B cell (primary cell): Measurements from ENCODE around the gene NCKIPSD. TPM values are rescaled to one million over a fixed set of nuclear protein-coding genes. Genes with fewer than 3 reads are reported as not detected.
A peak's percentile ranks its signal among the peaks of the same experiment; 100 is the strongest.

Experiments used
- ATAC-seq: fragments of 200-7000 bp; cut with Tn5 transposase; one replicate; pipeline ENCODE4 v1.10.0; 2021; ENCODE audit warnings: low read depth, mild to moderate bottlenecking, moderate number of reproducible peaks, moderate library complexity
- CTCF ChIA-PET: fragments of 350-600 bp; sonication (Branson Sonifier 250); formaldehyde crosslinking; loops from one replicate; lab custom pipeline; 2021; ENCODE audit warnings: antibody characterized with exemption, inconsistent platforms; lab: Charles Lee
- POLR2A ChIA-PET: fragments of 350-600 bp; sonication (Branson Sonifier 250); formaldehyde crosslinking; loops from one replicate; lab custom pipeline; 2021; ENCODE audit warnings: antibody characterized with exemption; lab: Charles Lee
- DNase-seq: peaks from one replicate; pipeline ENCODE4 v3.0.0; 2013
- H2AFZ ChIP-seq: 2 replicates; pipeline ENCODE4 v1.6.1; 2012; ENCODE audit warnings: mild to moderate bottlenecking, low read depth, low read length; ENCODE audit not compliant: insufficient read depth, poor library complexity, severe bottlenecking
- H3K27ac ChIP-seq, 2 donors: 1 replicate in 1 of 2; 2 replicates in 1 of 2; pipeline ENCODE4 v1.5.1; 2012 to 2013; ENCODE audit warnings: low read length in 2 of 2, mild to moderate bottlenecking in 2 of 2, moderate library complexity in 1 of 2
- H3K27me3 ChIP-seq, 4 experiments: fragments of 200-600 bp in 1 of 4; sonication (generic) in 1 of 4; replicated peaks in 1 of 4; 1 replicate in 2 of 4; 2 replicates in 2 of 4; pipeline versions ENCODE4 v1.6.1 to v1.7.0; 2013 to 2016; ENCODE audit warnings: low read length in 3 of 4, mild to moderate bottlenecking in 2 of 4, mixed read lengths in 1 of 4, moderate library complexity in 1 of 4; ENCODE audit not compliant: insufficient read depth in 4 of 4, control insufficient read depth in 3 of 4; ENCODE audit errors: control extremely low read depth in 1 of 4
- H3K36me3 ChIP-seq, 2 experiments: replicated peaks in 1 of 2; 1 replicate in 1 of 2; 2 replicates in 1 of 2; pipeline versions ENCODE4 v1.6.1 to v1.7.1; 2013; ENCODE audit warnings: low read length in 1 of 2; ENCODE audit not compliant: insufficient read depth in 2 of 2, control insufficient read depth in 1 of 2; ENCODE audit errors: control extremely low read depth in 1 of 2, extremely low read depth in 1 of 2
- H3K4me1 ChIP-seq, 2 donors: fragments of 200-600 bp in 1 of 2; sonication (generic) in 1 of 2; 1 replicate in 1 of 2; 2 replicates in 1 of 2; pipeline versions ENCODE4 v1.5.1 to v1.6.1; 2013 to 2017; ENCODE audit warnings: low read length in 2 of 2; ENCODE audit not compliant: control insufficient read depth in 2 of 2, insufficient read depth in 2 of 2
- H3K4me2 ChIP-seq: replicated peaks from 2 replicates; pipeline ENCODE3; 2012; ENCODE audit warnings: mild to moderate bottlenecking, low read depth, low read length; ENCODE audit not compliant: poor library complexity, severe bottlenecking
- H3K4me3 ChIP-seq, 5 experiments: fragments of 200-600 bp in 1 of 5; sonication (generic) in 1 of 5; 1 replicate in 3 of 5; 2 replicates in 2 of 5; pipeline versions ENCODE4 v1.5.1 to v1.7.0; 2011 to 2016; ENCODE audit warnings: low read length in 4 of 5, mild to moderate bottlenecking in 4 of 5, low read depth in 2 of 5, control low read depth in 1 of 5, moderate library complexity in 1 of 5; ENCODE audit not compliant: insufficient read depth in 1 of 5; ENCODE audit errors: control extremely low read depth in 1 of 5, extremely low read depth in 1 of 5
- H3K79me2 ChIP-seq: fragments of 200-600 bp; sonication (generic); one replicate; pipeline ENCODE4 v1.6.0; 2016; ENCODE audit warnings: low read length; ENCODE audit not compliant: control insufficient read depth, insufficient read depth
- H3K9ac ChIP-seq: fragments of 200-600 bp; sonication (generic); 2 replicates; pipeline ENCODE4 v1.6.1; 2017; ENCODE audit warnings: mild to moderate bottlenecking, low read length, moderate library complexity
- H3K9me3 ChIP-seq, 3 donors: one replicate each; pipeline versions ENCODE4 v1.6.1 to v1.7.1; 2013; ENCODE audit warnings: low read length in 2 of 3; ENCODE audit not compliant: control insufficient read depth in 2 of 3, insufficient read depth in 1 of 3; ENCODE audit errors: control extremely low read depth in 1 of 3
- H4K20me1 ChIP-seq: 2 replicates; pipeline ENCODE4 v1.6.0; 2012; ENCODE audit warnings: mild to moderate bottlenecking, low read length; ENCODE audit not compliant: insufficient read depth, control insufficient read depth, poor library complexity, severe bottlenecking
- H3K27ac Mint-ChIP-seq: one replicate; pipeline ENCODE4 v1.8.0; 2021; ENCODE audit warnings: mixed read lengths
- H3K27me3 Mint-ChIP-seq: one replicate; pipeline ENCODE4 v1.8.0; 2021; ENCODE audit warnings: mixed read lengths
- H3K4me1 Mint-ChIP-seq: one replicate; pipeline ENCODE4 v1.8.0; 2021; ENCODE audit warnings: mixed read lengths
- H3K4me3 Mint-ChIP-seq: one replicate; pipeline ENCODE4 v1.8.0; 2021; ENCODE audit warnings: mixed read lengths
- H3K9me3 Mint-ChIP-seq: one replicate; pipeline ENCODE4 v1.8.0; 2022; ENCODE audit warnings: mixed read lengths; ENCODE audit not compliant: insufficient read depth
- CTCF ChIP-seq: fragments of 200-600 bp; IDR thresholded peaks from one replicate; pipeline ENCODE4 v1.8.0; 2022; ENCODE audit warnings: antibody characterized with exemption, mild to moderate bottlenecking
- EZH2 ChIP-seq: IDR thresholded peaks from 2 replicates; pipeline ENCODE4 v1.6.1; 2012; ENCODE audit warnings: borderline replicate concordance, low read depth, mild to moderate bottlenecking, moderate library complexity, low read length; ENCODE audit not compliant: insufficient read depth, poor library complexity, severe bottlenecking
- WGBS: methylation state at CpG from one replicate; pipeline ENCODE4 v1.1.5; 2013; ENCODE audit warnings: missing lambda C conversion rate; ENCODE audit not compliant: insufficient coverage; 5-methylcytosine and 5-hydroxymethylcytosine counted together
- intact Hi-C: fragments of 100-400 bp; cut with micrococcal nuclease; formaldehyde crosslinking; loops from one replicate; pipeline ENCODE4 v1.10.0; 2022
- polyA plus RNA-seq: library from polyadenylated mRNA; depleted of rRNA; stranded (reverse); fragments of >200 nt; gene quantifications from 2 replicates; pipeline ENCODE4 v1.2.3, GENCODE V29; 2012
- total RNA-seq, 2 donors: library from RNA; stranded (reverse); fragments of 120-200 nt in 1 of 2; gene quantifications; 1 replicate in 1 of 2; 2 replicates in 1 of 2; pipeline versions ENCODE4 v1.2.3 to v1.2.4, GENCODE V29; 2013 to 2022

Gene NCKIPSD
- total and polyA plus RNA-seq, 2 donors (not counting 1 experiment from before 2014, with no cell fraction given), result 19.1 to 24.6 TPM

DNA sequence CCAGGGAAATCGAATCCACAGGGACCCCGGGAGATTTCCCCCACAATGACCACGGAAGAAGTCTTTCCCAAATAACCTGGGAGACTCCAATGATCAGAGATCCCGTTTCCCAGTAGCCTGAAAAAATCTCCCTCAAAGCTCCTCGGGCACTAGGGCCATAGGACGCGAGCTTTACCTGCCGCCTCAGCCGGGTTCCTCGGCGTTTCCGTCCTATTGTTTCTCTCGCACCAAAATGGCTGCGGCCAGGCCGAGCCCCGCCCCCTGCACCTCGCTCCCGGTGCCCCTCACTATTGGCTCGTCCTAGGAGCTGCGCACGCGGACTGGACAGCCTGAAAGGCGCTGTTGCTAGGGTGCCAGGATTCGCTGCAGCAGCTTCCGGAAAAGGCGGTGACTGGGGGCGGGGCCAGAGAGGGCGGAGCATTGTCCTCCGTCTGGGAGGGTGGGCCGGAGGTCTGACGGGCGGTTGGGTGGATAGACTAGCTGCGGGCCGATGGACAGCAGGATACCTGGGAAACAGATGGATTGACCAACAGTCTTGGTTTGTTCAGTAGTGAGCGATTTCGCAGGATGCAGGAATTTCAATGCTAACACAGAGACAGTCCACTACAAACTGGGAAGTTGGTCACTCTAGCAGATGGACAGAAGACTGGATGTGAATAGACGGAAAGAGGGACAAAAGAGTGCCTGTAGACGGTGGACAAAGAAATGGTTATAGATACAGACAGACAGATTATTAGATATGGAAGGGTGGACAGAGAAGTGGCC, 31.4 kb upstream of the NCKIPSD start, which contains the start of gene IP6K2:
TSS of gene IP6K2 (minus strand) at position 240 of the 765 bp plus-strand sequence. CDS start 21,930 bp downstream, outside the sequence.
- no peaks in the 10 kb centered on the region for H3K9me3 ChIP-seq
- H3K79me2 ChIP-seq, result peaks cover 49% of the 10 kb centered on the region
- TF ChIP-seq CTCF (no peak), EZH2 (no peak)
- under 1% methylated on average over 35 of the region's 38 CpGs for WGBS
- H3K27me3 Mint-ChIP-seq, result no peaks in the 10 kb centered on the region
- peak within 1 kb of the TSS; percentile 72 for H3K4me2 ChIP-seq
- ChIA-PET CTCF (interaction anchor here (0.7 to 3.2 kb wide), 6 partner anchors 9 to 235 kb away, joined by 3 to 13 read pairs (median 4); partner anchors contain the start of genes ARIH2 and NCKIPSD), POLR2A (interaction anchor here (0.5 to 1.1 kb wide), 4 partner anchors 20 to 312 kb away, joined by 3 to 7 read pairs (median 3); partner anchors contain the start of genes ARIH2 and IMPDH2)
- H3K27ac ChIP-seq, result peak within 1 kb of the TSS; percentile 74 to 77
- no peaks in the 10 kb centered on the region for H3K9me3 Mint-ChIP-seq
- ATAC-seq, result peak; percentile 99
- no peaks in the 10 kb centered on the region for H3K27me3 ChIP-seq
- peaks cover 33% of the 10 kb centered on the region for H3K4me1 Mint-ChIP-seq
- peak within 1 kb of the TSS; percentile 93 for H3K27ac Mint-ChIP-seq
- peaks cover 10% of the 10 kb centered on the region for H4K20me1 ChIP-seq
- H2AFZ ChIP-seq, result peak within 1 kb of the TSS; percentile 82
- peak within 1 kb of the TSS; percentile 91 for H3K9ac ChIP-seq
- peak within 1 kb of the TSS; percentile 90 to 99 (median 95) for H3K4me3 ChIP-seq
- peaks cover 0 to 14% of the 10 kb centered on the region in 2 experiments for H3K36me3 ChIP-seq
- intact Hi-C loops, result loop anchor here (1.0 to 10.0 kb wide), 9 partner anchors 32 to 1520 kb away; partner anchors contain the start of genes ARIH2, GNAI2, IMPDH2 and NCKIPSD
- DNase-seq, result peak; percentile 97
- peak within 1 kb of the TSS; percentile 98 for H3K4me3 Mint-ChIP-seq
- peaks cover 18 to 20% of the 10 kb centered on the region in 2 donors for H3K4me1 ChIP-seq
